HuH-7.5 (cell line): ENCODE data around the gene POU6F2.
"Not testable (repeated sequence)": the region's sequence is repeated elsewhere in the genome, so short reads cannot be mapped to it uniquely, and the experiment has no call there.

Source experiments
- DNase-seq: peaks from one replicate; pipeline ENCODE4 v3.0.0; 2011; ENCODE audit warnings: low spot score

The POU6F2 gene

GRCh38 chr7:38977685-38978084 is at the start of gene POU6F2:
POU6F2 (plus strand) TSS chr7:38977909; CDS start chr7:38977954, 45 bp downstream.
- DNase-seq: no peak

DNA sequence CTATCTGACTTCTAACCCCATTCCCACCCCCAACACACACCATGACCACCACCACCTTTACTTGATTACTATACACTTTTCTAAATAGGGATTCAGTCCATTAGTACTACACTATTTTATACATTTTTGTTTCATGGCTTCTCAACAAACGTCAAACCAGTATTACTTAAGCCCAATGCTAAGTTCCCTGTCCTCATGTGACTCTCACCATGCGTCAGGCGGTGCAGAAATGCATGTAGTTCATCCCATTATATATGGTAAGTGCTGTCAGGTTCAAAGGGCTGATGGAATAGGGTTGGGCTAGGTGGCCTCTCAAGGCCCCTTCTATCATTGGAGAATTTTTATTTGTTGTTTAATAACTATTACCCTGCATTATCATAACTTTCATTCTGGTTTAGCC is 49.2 kb upstream of the POU6F2 start:
- DNase-seq: no peak

DNA sequence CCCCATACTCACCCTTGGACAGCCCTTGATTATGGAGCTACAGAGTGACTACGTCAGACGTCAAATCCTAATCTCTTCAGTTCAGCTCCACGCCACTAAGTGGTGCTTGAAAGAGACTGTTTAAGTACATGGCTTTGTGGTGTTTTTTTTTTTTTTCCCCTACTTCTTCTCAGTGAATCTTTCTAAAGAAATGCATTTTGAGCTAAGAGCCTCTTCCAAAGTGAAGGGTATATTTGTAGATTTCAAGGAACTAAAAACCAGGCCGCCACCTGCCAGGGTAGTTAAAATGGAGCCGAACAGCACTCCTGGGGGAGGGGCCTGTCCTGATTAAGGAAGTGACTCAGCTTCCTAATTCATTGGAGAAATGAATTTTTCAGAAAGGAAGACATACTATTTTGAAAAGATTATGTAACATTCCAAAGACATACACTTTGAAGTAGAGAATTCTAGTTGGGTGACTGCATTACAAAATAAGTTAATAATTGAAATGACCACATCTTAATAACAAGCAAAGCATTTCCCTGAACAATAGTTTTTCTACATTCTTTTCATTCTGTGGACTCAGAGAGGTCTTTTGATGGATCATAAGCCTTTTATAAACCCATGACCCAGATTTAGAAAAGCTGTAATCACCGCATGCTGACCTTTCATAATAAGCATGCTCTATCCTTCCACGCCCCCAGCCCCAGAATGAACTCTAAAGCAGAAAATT is 48.1 kb upstream of the POU6F2 start:
- no peak for DNase-seq

GRCh38 chr7:38932509-38933168 is 45.1 kb upstream of the POU6F2 start:
- DNase-seq: peak; percentile 17

DNA sequence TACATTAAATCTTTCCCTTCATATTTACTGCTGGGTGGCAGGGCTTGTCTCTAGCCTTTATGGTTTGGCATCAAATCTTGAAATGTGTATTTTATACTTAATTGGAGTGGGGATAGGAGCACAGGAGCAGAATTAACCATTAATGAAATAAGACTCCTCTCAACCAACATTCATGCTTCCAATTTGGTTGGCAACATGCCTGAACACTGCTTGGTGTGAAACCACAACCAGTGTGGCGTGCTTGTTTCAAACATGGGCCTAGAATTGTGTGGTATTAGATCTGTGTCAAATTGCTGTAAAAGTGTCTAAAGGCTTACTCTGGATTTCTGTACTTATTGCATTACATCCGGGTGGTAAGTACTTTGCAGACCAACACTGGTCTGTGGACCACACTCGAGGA is 43.7 kb upstream of the POU6F2 start:
- no peak for DNase-seq

GRCh38 chr7:38934536-38934935 is 43.2 kb upstream of the POU6F2 start:
- no peak for DNase-seq

DNA sequence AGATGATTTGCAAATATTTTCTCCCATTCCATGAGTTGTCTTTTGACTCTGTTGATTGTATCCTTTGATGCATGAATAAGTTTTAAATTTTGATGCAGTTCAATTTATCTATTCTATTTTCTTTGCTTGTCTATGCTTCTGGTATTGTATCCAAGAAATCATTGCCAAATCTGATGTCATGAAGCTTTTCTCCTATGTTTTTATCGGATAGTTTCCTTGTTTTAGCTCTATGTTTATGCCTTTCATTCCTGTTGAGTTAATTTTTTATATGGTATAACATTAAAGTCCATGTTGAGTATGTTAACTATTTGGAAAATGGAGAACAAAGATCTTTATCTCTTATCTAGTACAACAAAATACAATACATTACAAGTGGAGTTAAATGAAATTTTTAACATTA is 41.1 kb upstream of the POU6F2 start:
- DNase-seq: no peak

GRCh38 chr7:38938001-38938485 is 39.7 kb upstream of the POU6F2 start:
- no peak for DNase-seq

DNA sequence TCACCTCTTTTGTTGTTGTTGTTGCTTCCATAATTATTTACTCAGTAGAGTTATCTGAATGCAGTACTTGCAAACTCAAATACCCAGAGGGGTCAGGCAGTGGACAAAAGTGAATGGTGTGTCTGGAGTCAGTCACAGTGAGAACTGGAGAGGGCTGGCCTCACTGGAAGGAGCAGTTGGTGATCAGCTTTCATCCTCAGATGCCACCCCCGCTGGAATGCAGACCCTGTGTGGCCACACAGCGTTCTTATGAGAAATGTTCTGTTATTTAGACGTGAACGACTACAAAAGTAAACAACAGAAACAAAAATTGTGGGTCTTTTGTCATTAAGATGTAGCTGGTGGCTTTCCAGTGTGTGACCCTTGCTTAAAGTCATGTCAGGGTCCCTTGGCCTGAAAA is 39.1 kb upstream of the POU6F2 start:
- DNase-seq: no peak

DNA sequence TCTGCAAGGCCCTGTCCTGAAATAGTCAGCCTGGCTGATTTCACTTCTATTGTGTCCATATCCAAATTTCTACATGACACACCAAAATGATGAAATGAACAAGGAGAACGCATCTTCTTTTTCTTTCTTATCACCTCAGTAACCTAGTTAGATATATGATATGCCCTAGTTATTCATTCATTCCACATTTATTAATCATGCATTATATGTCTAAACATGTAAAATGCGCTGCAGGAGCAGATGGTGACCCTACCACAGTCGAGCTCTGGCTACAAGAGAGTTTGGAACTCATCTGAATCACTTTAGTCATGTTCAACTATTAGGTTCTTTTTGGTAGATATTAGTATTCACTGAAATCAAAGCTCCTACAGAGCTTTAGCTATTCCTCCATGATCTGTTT is 36.9 kb upstream of the POU6F2 start:
- no peak for DNase-seq

- DNase-seq: no peak
Measured at GRCh38 chr7:38942431-38943051, 35.2 kb upstream of the POU6F2 start.

- not testable (repeated sequence) for DNase-seq
Measured at GRCh38 chr7:38947541-38947940, 30.2 kb upstream of the POU6F2 start.

- no peak for DNase-seq
Measured at GRCh38 chr7:38950309-38950708, 27.4 kb upstream of the POU6F2 start.

GRCh38 chr7:38951213-38951612 is 26.5 kb upstream of the POU6F2 start:
- no peak for DNase-seq

DNA sequence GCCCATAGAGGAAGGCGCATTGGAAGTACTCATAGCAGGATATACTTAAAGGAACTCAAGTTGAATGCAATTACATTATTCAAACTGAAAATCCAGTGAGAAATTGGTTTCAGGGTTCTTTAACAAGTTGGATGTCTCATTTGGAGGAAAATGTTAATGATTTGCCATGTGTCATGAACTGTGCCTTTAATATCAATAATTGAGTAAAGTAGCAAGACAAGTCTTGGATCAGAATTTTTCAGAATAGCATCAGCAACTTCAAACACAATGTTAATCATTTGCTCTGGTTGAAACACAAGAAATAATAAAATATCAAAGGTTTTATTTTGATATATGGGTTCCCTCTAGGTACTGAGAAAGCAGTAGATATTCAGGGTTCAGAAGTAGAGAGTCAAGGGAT is 24.5 kb upstream of the POU6F2 start:
- no peak for DNase-seq

DNA sequence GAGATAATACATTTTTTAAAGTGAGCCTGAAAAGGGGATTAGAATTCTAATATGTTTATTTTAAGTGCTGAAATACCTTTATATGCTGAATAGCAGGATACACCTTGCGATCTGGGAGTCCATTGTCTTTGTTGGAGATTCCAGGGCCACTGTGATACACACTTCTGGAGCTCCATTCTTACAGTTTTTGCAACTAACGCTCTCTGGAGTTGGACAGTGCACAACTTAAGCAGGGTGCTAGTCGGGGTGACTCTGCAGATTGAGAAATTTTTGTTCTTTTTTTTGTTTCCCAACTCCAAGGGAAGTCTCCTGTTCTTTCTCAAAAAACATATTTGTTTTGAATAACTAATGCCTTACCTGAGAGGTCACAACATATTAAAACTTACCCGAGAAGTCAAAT is 23.7 kb upstream of the POU6F2 start:
- no peak for DNase-seq

GRCh38 chr7:38955892-38956291 is 21.8 kb upstream of the POU6F2 start:
- DNase-seq: no peak

GRCh38 chr7:38962028-38962427 is 15.7 kb upstream of the POU6F2 start:
- DNase-seq: no peak

DNA sequence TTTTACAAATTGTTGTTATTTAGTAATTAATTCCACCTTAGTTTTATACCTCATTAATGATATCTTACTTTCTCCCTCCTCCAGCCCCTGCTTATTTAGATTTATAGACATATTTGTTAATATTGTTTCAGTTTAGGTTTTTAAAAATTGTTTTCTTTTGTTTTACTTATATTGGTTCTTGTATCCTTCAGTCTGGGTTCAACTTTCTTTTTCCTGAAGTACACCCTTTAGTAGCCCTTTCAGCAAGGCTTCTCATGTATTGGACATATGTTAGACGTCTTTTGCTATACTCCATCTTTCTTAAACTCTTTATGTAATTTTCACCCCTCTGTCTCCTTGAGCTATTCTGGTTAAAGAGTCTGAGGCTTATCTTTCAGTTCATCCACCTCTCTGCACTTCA is 12.8 kb upstream of the POU6F2 start:
- DNase-seq: no peak

GRCh38 chr7:38973760-38974159 is 3.9 kb upstream of the POU6F2 start:
- DNase-seq: no peak

GRCh38 chr7:38975944-38976392 is 1.7 kb upstream of the POU6F2 start:
- DNase-seq: no peak

GRCh38 chr7:38978491-38978890 is 782 bp downstream of the POU6F2 start:
- DNase-seq: no peak

- no peak for DNase-seq
Measured at GRCh38 chr7:38992203-38992602, 14.5 kb downstream of the POU6F2 start.
